Trophoblast cell (in vitro differentiated cells and primary cell): ENCODE results near the gene TCIRG1.

ENCODE experiments used
- DNase-seq, 2 donors: peaks; one replicate each; pipeline ENCODE4 v3.0.0-alpha.2; 2016
- H2AFZ ChIP-seq: 2 replicates; pipeline ENCODE4 v1.6.1; 2013; ENCODE audit warnings: low read length, moderate library complexity, mild to moderate bottlenecking; ENCODE audit not compliant: insufficient read depth, poor library complexity
- H2AK5ac ChIP-seq: 2 replicates; pipeline ENCODE4 v1.6.1; 2013; ENCODE audit warnings: mild to moderate bottlenecking, low read length
- H2BK120ac ChIP-seq: 2 replicates; pipeline ENCODE4 v1.6.1; 2013; ENCODE audit warnings: low read length, mild to moderate bottlenecking, moderate library complexity; ENCODE audit not compliant: insufficient read depth, poor library complexity
- H2BK12ac ChIP-seq: 2 replicates; pipeline ENCODE4 v1.6.1; 2013; ENCODE audit warnings: mild to moderate bottlenecking, low read length, moderate library complexity
- H2BK5ac ChIP-seq: 2 replicates; pipeline ENCODE4 v1.6.1; 2013; ENCODE audit warnings: low read length, low read depth, moderate library complexity, mild to moderate bottlenecking; ENCODE audit not compliant: poor library complexity
- H3K14ac ChIP-seq: 2 replicates; pipeline ENCODE4 v1.6.1; 2013; ENCODE audit warnings: mild to moderate bottlenecking, low read length
- H3K18ac ChIP-seq: 2 replicates; pipeline ENCODE4 v1.6.1; 2013; ENCODE audit warnings: mild to moderate bottlenecking, low read length
- H3K23ac ChIP-seq: 2 replicates; pipeline ENCODE4 v1.6.1; 2013; ENCODE audit warnings: low read length
- H3K27ac ChIP-seq: 2 replicates; pipeline ENCODE4 v1.5.1; 2013; ENCODE audit warnings: low read depth, mild to moderate bottlenecking, inconsistent platforms, low read length, moderate library complexity
- H3K27me3 ChIP-seq: 2 replicates; pipeline ENCODE4 v1.6.1; 2013; ENCODE audit warnings: inconsistent platforms, mild to moderate bottlenecking, low read length, moderate library complexity; ENCODE audit not compliant: insufficient read depth
- H3K36me3 ChIP-seq, 2 experiments: 1 replicate in 1 of 2; 2 replicates in 1 of 2; pipeline ENCODE4 v1.6.1; 2013; ENCODE audit warnings: low read length in 2 of 2, mild to moderate bottlenecking in 2 of 2, moderate library complexity in 1 of 2; ENCODE audit not compliant: insufficient read depth in 2 of 2, control insufficient read depth in 1 of 2
- H3K4ac ChIP-seq: 2 replicates; pipeline ENCODE4 v1.6.1; 2013; ENCODE audit warnings: low read depth, mild to moderate bottlenecking, low read length, moderate library complexity
- H3K4me1 ChIP-seq, 2 experiments: 1 replicate in 1 of 2; 2 replicates in 1 of 2; pipeline ENCODE4 v1.6.1; 2013; ENCODE audit warnings: low read length in 2 of 2, mild to moderate bottlenecking in 2 of 2, moderate library complexity in 1 of 2; ENCODE audit not compliant: insufficient read depth in 2 of 2, control insufficient read depth in 1 of 2
- H3K4me2 ChIP-seq: 2 replicates; pipeline ENCODE4 v1.6.1; 2013; ENCODE audit warnings: inconsistent platforms, mild to moderate bottlenecking, low read length, moderate library complexity
- H3K4me3 ChIP-seq: 2 replicates; pipeline ENCODE4 v1.5.1; 2013; ENCODE audit warnings: mild to moderate bottlenecking, low read depth, low read length, inconsistent platforms
- H3K79me1 ChIP-seq: one replicate; pipeline ENCODE4 v1.6.1; 2013; ENCODE audit warnings: low read length
- H3K79me2 ChIP-seq: 2 replicates; pipeline ENCODE4 v1.6.1; 2013; ENCODE audit warnings: low read length, mild to moderate bottlenecking; ENCODE audit not compliant: control insufficient read depth, insufficient read depth, poor library complexity
- H3K9ac ChIP-seq: 2 replicates; pipeline ENCODE4 v1.6.1; 2013; ENCODE audit warnings: mild to moderate bottlenecking, low read length
- H3K9me3 ChIP-seq: 2 replicates; pipeline ENCODE4 v1.6.1; 2013; ENCODE audit warnings: low read depth, mild to moderate bottlenecking, control low read depth, inconsistent platforms, low read length; ENCODE audit not compliant: insufficient read depth
- H4K12ac ChIP-seq: 2 replicates; pipeline ENCODE4 v1.6.1; 2013; ENCODE audit warnings: low read depth, mild to moderate bottlenecking, low read length, moderate library complexity
- H4K8ac ChIP-seq: 2 replicates; pipeline ENCODE4 v1.6.1; 2013; ENCODE audit warnings: low read depth, mild to moderate bottlenecking, low read length, moderate library complexity
- H4K91ac ChIP-seq: one replicate; pipeline ENCODE4 v1.6.1; 2013; ENCODE audit warnings: low read depth, mild to moderate bottlenecking, low read length, moderate library complexity
- WGBS: extraction: QIAGEN DNeasy Blood & Tissue Kit; methylation state at CpG from one replicate; pipeline ENCODE4 v1.1.7; 2013; ENCODE audit warnings: missing lambda C conversion rate; ENCODE audit not compliant: insufficient read length, insufficient coverage; ENCODE audit errors: extremely low coverage; 5-methylcytosine and 5-hydroxymethylcytosine counted together

Gene TCIRG1

DNA sequence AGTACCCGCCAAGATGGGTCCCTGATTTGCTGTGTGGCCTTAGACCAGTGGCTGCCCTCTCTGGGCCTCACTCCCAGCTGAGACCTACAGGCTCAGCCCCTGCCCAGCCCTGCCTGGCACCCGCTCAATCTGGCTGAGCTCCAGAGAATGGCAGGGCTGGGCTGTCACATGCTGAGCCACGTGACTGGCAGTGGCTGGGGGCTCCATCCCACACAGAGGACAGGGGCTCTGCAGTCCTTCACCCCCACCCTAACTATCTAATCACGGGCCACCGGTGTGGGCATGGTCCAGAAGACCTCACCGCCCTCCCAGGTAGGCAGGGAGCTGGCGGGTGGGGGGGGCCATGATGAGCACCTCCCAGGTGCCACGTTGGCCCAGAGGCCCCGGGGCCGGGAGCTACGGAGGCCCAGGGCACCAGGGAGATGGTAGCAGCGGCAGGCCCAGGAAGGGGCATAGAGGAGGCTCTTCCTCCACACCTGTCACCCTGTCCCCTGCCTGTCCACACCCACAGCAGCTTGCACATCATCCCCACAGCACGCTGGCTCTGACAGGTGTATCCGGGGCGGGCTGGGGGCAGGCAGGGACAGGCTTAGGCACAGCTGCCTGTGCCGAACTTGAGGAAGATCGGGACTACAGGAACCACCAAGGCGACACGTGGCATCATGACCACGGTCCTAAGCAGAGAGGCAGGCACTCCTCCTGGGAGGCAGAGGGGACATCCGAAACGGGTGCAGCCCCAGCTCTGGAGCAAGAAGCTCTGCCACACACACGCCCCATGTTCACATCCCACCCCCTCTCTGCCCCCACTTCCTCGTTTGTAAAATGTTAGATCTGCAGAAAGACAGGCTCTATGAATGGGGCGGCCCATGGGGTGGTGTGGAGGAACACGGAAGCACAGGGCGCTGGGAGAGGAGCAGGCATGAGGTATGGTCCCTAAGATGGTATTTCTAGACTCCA, 30.2 kb upstream of the TCIRG1 start:
- Histone ChIP-seq H2BK12ac (no peak overlapping the region), H3K9ac (no peak overlapping the region), H3K4me1 (peaks cover 21 to 31% of the 10 kb centered on the region in 2 experiments), H3K23ac (no peak overlapping the region), H2BK5ac (no peak overlapping the region), H2AK5ac (peak overlapping the region; percentile 14), H3K18ac (no peak overlapping the region), H4K91ac (no peak overlapping the region), H3K27me3 (no peaks in the 10 kb centered on the region), H3K27ac (no peak overlapping the region), H3K79me2 (peaks cover 5% of the 10 kb centered on the region), H4K12ac (no peak overlapping the region), H3K14ac (no peak overlapping the region), H3K4me3 (no peak overlapping the region), H2AFZ (no peak overlapping the region), H3K9me3 (peaks cover 1% of the 10 kb centered on the region), H2BK120ac (no peak overlapping the region), H3K4me2 (no peak overlapping the region), H4K8ac (no peak overlapping the region), H3K36me3 (no peaks in the 10 kb centered on the region), H3K79me1 (peaks cover 21% of the 10 kb centered on the region), H3K4ac (no peak overlapping the region)
- peak in 1 of 2 donors; percentile 21 for DNase-seq
- WGBS, result no CpG with 5 or more reads among the region's 27 CpGs

- peak; percentile 67 to 74 for DNase-seq
- H3K14ac ChIP-seq, result no peak overlapping the region
- no peak overlapping the region for H4K12ac ChIP-seq
- H3K79me1 ChIP-seq, result peaks cover 27% of the 10 kb centered on the region
- H3K9me3 ChIP-seq, result peaks cover 1% of the 10 kb centered on the region
- H2BK5ac ChIP-seq, result no peak overlapping the region
- H3K9ac ChIP-seq, result no peak overlapping the region
- no peak overlapping the region for H3K23ac ChIP-seq
- H3K4me1 ChIP-seq, result peaks cover 27 to 32% of the 10 kb centered on the region in 2 experiments
- H2BK120ac ChIP-seq, result no peak overlapping the region
- no peak overlapping the region for H2BK12ac ChIP-seq
- H3K27ac ChIP-seq, result no peak overlapping the region
- no peak overlapping the region for H3K4me3 ChIP-seq
- WGBS, result no CpG with 5 or more reads among the region's 12 CpGs
- no peak overlapping the region for H4K8ac ChIP-seq
- H3K18ac ChIP-seq, result no peak overlapping the region
- no peak overlapping the region for H2AFZ ChIP-seq
- peaks cover 5% of the 10 kb centered on the region for H3K79me2 ChIP-seq
- H3K36me3 ChIP-seq, result no peaks in the 10 kb centered on the region
- H3K27me3 ChIP-seq, result no peaks in the 10 kb centered on the region
- no peak overlapping the region for H3K4ac ChIP-seq
- no peak overlapping the region for H2AK5ac ChIP-seq
- no peak overlapping the region for H3K4me2 ChIP-seq
- no peak overlapping the region for H4K91ac ChIP-seq
Observed at GRCh38 chr11:68009391-68010089, 29.3 kb upstream of the TCIRG1 start.

GRCh38 chr11:68010090-68011041, 28.5 kb upstream of the TCIRG1 start, which contains the start of gene ALDH3B1:
ALDH3B1 (plus strand) TSS chr11:68010327; CDS start chr11:68015298, 4,971 bp downstream.
- peak within 1 kb of the TSS; percentile 75 for H2AK5ac ChIP-seq
- H3K23ac ChIP-seq, result no peak within 1 kb of the TSS
- H3K36me3 ChIP-seq, result no peaks in the 10 kb centered on the region
- H2BK12ac ChIP-seq, result peak within 1 kb of the TSS; percentile 70
- H4K12ac ChIP-seq, result no peak within 1 kb of the TSS
- peaks cover 27 to 32% of the 10 kb centered on the region in 2 experiments for H3K4me1 ChIP-seq
- peaks cover 5% of the 10 kb centered on the region for H3K79me2 ChIP-seq
- no peak within 1 kb of the TSS for H2AFZ ChIP-seq
- no peak within 1 kb of the TSS for H3K4me2 ChIP-seq
- peaks cover 1% of the 10 kb centered on the region for H3K9me3 ChIP-seq
- H3K14ac ChIP-seq, result peak within 1 kb of the TSS; percentile 6
- WGBS, result no CpG with 5 or more reads among the region's 33 CpGs
- peak within 1 kb of the TSS; percentile 55 for H4K8ac ChIP-seq
- DNase-seq, result peak; percentile 94 to 95
- peak within 1 kb of the TSS; percentile 9 for H3K4ac ChIP-seq
- H3K79me1 ChIP-seq, result peaks cover 27% of the 10 kb centered on the region
- peak within 1 kb of the TSS; percentile 54 for H3K18ac ChIP-seq
- H3K27ac ChIP-seq, result peak within 1 kb of the TSS; percentile 16
- peak within 1 kb of the TSS; percentile 26 for H2BK120ac ChIP-seq
- H3K9ac ChIP-seq, result no peak within 1 kb of the TSS
- H3K27me3 ChIP-seq, result no peaks in the 10 kb centered on the region
- peak within 1 kb of the TSS; percentile 8 for H2BK5ac ChIP-seq
- H4K91ac ChIP-seq, result peak within 1 kb of the TSS; percentile 28
- no peak within 1 kb of the TSS for H3K4me3 ChIP-seq
